ENCODE data around the gene MYG1.

GRCh38 chr12:53295891-53296219 is 3.6 kb upstream of the MYG1 start:
- TF ChIP-seq CTCF (conservative IDR thresholded peaks at IDR 0.05; ENCODE audit: low read depth, low read length) = no peak
- no peak for TF ChIP-seq POLR2A (IDR thresholded peaks at IDR 0.05; ENCODE audit: low read depth, low read length)
- no peak for TF ChIP-seq MXI1 (IDR thresholded peaks at IDR 0.05; ENCODE audit: borderline replicate concordance, low read depth, low read length)
- TF ChIP-seq SMC3 (IDR thresholded peaks at IDR 0.05; ENCODE audit: low read depth, low read length) = no peak
- TF ChIP-seq CHD1 (IDR thresholded peaks at IDR 0.05; ENCODE audit: low read depth, low read length) = no peak
- TF ChIP-seq RCOR1 (IDR thresholded peaks at IDR 0.05; ENCODE audit: insufficient replicate concordance, low read length) = no peak

All from IMR-90 (cell line).